ENCODE data around the gene USP53.
"Not testable (repeated sequence)": the region's sequence is repeated elsewhere in the genome, so short reads cannot be mapped to it uniquely, and the experiment has no call there.

Gene USP53

GRCh38 chr4:119244344-119244743 lies 31.8 kb downstream of the USP53 start:
- Histone ChIP-seq H3K36me3 (replicated peaks) (peaks cover 16% of the 10 kb centered on the region), H3K27ac (no peak overlapping the region), H3K27me3 (replicated peaks) (no peaks in the 10 kb centered on the region), H3K4me3 (ENCODE audit: low read depth, low read length) (no peak overlapping the region)
- no peak for TF ChIP-seq CTCF (IDR thresholded peaks at IDR 0.05; ENCODE audit: low read depth, low read length, missing control alignments)
- no peak for DNase-seq
- in situ Hi-C loops (cut with HindIII; ENCODE audit: low pct_ligation_motif_present, low sequenced_read_pairs) = no loop called here

- H3K27ac ChIP-seq = no peak overlapping the region
- DNase-seq = no peak
- H3K27me3 ChIP-seq (replicated peaks) = no peaks in the 10 kb centered on the region
- H3K36me3 ChIP-seq (replicated peaks) = peaks cover 16% of the 10 kb centered on the region
- H3K4me3 ChIP-seq (ENCODE audit: low read depth, low read length) = no peak overlapping the region
- TF ChIP-seq CTCF (IDR thresholded peaks at IDR 0.05; ENCODE audit: low read depth, low read length, missing control alignments) = no peak
- in situ Hi-C loops (cut with HindIII; ENCODE audit: low pct_ligation_motif_present, low sequenced_read_pairs) = no loop called here
Measured at GRCh38 chr4:119244832-119245231, 32.3 kb downstream of the USP53 start.

- in situ Hi-C loops (cut with HindIII; ENCODE audit: low pct_ligation_motif_present, low sequenced_read_pairs) = no loop called here
- DNase-seq = no peak
- Histone ChIP-seq H3K27ac (no peak overlapping the region), H3K27me3 (replicated peaks) (no peaks in the 10 kb centered on the region), H3K4me3 (ENCODE audit: low read depth, low read length) (no peak overlapping the region), H3K36me3 (replicated peaks) (peaks cover 18% of the 10 kb centered on the region)
- TF ChIP-seq CTCF (IDR thresholded peaks at IDR 0.05; ENCODE audit: low read depth, low read length, missing control alignments) = no peak
Measured at GRCh38 chr4:119246177-119246733, 33.7 kb downstream of the USP53 start.

GRCh38 chr4:119251037-119251436 lies 38.5 kb downstream of the USP53 start:
- H3K4me3 ChIP-seq (ENCODE audit: low read depth, low read length); DNase-seq; H3K27me3 ChIP-seq (replicated peaks); H3K27ac ChIP-seq; in situ Hi-C loops (cut with HindIII; ENCODE audit: low pct_ligation_motif_present, low sequenced_read_pairs): not testable (repeated sequence)
- H3K36me3 ChIP-seq (replicated peaks) = peaks cover 24% of the 10 kb centered on the region

- H3K27ac ChIP-seq; in situ Hi-C loops (cut with HindIII; ENCODE audit: low pct_ligation_motif_present, low sequenced_read_pairs); DNase-seq; H3K27me3 ChIP-seq (replicated peaks); H3K4me3 ChIP-seq (ENCODE audit: low read depth, low read length): not testable (repeated sequence)
- peaks cover 21% of the 10 kb centered on the region for H3K36me3 ChIP-seq (replicated peaks)
Measured at GRCh38 chr4:119255223-119255622, 42.7 kb downstream of the USP53 start.

GRCh38 chr4:119260528-119260927 lies 48.0 kb downstream of the USP53 start:
- no peak for TF ChIP-seq CTCF (IDR thresholded peaks at IDR 0.05; ENCODE audit: low read depth, low read length, missing control alignments)
- DNase-seq = no peak
- in situ Hi-C loops (cut with HindIII; ENCODE audit: low pct_ligation_motif_present, low sequenced_read_pairs) = no loop called here
- Histone ChIP-seq H3K27me3 (replicated peaks) (no peaks in the 10 kb centered on the region), H3K4me3 (ENCODE audit: low read depth, low read length) (no peak overlapping the region), H3K36me3 (replicated peaks) (peaks cover 13% of the 10 kb centered on the region), H3K27ac (no peak overlapping the region)

GRCh38 chr4:119261986-119262385 lies 49.5 kb downstream of the USP53 start:
- H3K27me3 ChIP-seq (replicated peaks) = no peaks in the 10 kb centered on the region
- no peak for TF ChIP-seq CTCF (IDR thresholded peaks at IDR 0.05; ENCODE audit: low read depth, low read length, missing control alignments)
- no peak overlapping the region for H3K4me3 ChIP-seq (ENCODE audit: low read depth, low read length)
- DNase-seq = no peak
- in situ Hi-C loops (cut with HindIII; ENCODE audit: low pct_ligation_motif_present, low sequenced_read_pairs) = no loop called here
- H3K27ac ChIP-seq = no peak overlapping the region
- H3K36me3 ChIP-seq (replicated peaks) = peaks cover 13% of the 10 kb centered on the region

All from brain microvascular endothelial cell (primary cell).